ENCODE measurements around the gene ABCA8.
"Not testable (repeated sequence)": the region's sequence is repeated elsewhere in the genome, so short reads cannot be mapped to it uniquely, and the experiment has no call there.

ABCA8 gene

DNA sequence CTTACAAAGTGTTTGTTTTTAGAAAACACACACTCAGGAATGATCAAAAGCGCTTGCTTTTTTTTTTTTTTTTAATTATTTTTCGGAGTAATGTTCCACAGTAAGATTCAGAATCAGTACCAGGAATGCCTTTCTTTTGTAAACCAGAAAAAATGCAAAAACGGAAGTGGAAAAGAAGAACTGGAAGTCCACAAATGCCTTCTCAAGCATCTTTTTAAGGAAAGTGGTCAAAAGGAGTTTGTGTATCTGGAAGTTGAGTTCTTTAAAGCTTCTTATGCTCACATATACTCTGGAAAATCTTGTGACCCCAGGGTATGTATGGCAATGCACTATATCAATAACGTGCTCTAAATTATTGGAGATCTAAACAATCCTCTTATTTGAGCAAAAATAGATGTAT is 126.0 kb downstream of the ABCA8 start:
- no peak for DNase-seq (ENCODE audit: low spot score)

DNA sequence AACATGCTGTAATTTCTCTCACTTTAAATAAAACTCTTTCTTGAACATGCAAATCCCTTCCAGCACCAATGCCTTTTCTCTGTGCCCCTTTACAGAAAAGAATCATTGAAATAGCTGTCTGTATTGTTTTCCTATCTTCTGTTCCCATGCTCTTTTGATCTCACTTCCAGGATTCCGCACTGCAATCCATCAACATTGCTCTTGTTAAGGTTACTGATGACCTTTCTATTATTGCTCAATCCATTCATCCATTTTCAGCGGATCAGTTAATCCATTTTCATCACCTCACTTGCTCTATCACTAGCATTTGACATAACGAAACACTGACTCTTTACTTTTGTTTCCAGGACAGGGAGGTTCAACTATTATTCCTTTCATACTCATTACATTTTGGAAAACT is 130.5 kb downstream of the ABCA8 start:
- no peak for DNase-seq (ENCODE audit: low spot score)

DNA sequence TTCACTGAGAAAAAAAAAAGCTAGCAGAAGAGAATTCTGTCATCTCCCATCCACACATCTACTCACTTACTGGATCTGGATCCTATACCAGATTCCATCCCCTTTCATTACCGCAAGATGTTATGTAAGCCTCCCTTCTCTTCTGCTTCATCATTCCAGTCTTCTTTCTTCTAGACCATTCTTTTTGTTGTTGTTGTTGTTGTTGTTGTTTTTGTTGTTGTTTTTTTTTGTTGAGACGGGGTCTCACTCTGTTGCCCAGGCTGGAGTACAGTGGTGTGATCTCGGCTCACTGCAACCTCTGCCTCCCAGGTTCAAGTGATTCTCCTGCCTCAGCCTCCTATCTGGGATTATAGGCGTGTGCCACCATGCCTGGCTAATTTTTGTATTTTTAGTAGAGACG is 131.0 kb downstream of the ABCA8 start:
- not testable (repeated sequence) for DNase-seq (ENCODE audit: low spot score)

DNA sequence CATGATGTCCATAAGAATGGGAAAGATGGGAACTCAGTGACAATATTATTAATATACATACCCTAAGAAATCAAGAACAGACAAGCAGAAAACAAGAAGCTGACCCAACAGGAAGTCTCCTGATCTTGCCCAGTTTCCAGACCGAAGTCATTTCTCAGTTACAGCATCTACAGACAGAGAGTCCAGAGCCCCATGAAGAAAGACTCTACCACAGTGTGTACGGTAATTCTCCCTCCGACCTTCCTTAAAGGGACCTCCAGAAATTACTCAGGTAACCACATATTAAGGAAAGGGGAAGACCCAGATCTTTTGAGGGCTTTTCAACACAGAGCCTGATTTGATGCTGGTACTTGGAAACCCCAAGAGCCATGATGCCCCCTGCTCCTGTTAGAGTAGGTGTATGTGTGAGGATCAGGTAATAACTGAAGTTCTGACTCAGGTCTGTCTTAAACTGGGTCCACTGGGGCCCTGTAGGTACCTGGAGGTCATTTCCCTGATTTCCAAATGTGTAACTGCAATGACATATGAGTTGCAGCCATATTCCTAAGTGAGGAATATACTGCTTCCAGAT is 132.4 kb downstream of the ABCA8 start:
- no peak for DNase-seq (ENCODE audit: low spot score)

DNA sequence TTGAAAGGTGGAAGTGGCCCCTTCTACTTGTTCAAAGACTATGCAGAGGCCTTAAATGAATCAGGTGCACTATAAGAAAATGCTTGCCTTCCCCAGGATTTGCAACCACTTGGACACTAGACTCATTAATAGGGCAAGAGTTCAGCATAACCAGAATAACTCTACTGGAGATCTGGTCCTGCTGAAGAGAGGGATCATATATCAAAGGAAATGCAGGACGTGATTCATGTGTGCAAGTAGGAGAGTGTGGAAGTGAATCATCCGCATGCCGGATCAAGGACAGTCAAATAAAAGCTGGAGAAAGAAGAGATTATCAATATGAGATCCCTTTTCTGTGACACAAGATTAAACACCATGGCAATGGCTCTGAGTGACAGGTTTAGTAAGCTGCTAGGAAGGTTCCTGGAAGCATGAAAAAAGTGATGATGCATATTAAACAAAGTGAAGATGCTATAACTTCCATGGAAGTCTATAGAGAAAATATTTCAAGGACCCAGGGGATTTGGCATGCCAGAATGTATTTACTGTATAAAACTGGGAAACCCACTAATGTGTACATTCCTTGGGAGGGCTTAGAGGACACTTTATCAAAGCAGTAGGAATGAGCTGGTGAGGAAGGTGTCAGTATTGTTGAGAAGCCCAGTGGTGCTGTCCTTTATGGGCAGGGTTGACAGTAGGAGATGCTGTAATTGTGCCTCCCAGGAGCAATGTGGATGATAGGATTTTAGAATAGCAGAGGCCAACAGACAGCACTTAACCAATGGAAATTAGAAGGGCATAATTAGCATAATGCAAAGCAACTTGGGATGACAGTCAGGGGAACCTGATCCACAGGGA is 133.1 kb downstream of the ABCA8 start:
- DNase-seq (ENCODE audit: low spot score): no peak

DNA sequence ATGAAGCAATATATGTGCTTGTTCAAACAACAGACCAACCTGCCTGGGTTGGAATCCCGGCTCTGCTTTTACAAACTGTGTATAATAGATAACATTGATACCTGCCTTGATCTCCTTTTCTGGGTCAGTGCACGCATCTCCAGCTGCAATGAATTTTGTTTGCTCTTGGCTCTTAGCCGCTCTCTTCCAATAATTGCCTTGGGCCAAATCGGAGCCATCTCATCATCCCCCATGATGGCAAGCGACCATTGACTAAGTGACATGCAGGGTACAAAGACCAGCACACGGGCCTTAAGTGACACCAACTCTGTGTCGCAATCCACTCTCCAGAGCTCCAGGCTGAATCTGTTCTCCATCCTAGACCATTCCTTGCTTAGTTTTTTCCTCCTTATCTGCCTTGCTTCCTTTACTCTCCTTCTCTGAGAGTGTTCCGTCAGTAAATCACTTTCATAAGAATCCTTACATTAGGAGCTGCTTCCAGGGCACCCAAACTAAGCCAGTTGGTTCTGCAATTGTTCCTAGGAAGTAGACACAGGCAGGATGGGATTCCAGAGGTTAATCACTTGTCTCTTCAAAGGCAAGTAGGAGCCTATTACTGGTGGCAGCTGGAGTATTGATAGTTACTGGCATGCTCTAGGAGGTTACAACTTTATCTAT is 134.2 kb downstream of the ABCA8 start:
- no peak for DNase-seq (ENCODE audit: low spot score)

DNA sequence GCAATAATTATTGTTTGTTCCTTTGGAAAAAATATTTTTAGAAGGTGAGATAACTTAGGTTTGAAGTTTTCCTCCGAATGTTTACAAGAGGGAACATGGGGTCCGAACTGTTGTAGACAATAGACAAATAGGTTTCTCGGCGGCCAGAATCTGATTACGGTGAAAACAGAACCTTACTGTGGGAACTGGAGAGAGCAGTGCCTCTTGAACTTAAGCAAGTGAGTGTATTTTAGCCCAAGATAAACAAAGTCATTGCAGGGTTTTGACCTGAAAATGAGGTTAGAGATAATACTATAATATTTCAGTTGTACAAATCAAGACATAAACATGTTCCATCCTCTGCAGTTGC is 134.7 kb downstream of the ABCA8 start:
- DNase-seq (ENCODE audit: low spot score): no peak

DNA sequence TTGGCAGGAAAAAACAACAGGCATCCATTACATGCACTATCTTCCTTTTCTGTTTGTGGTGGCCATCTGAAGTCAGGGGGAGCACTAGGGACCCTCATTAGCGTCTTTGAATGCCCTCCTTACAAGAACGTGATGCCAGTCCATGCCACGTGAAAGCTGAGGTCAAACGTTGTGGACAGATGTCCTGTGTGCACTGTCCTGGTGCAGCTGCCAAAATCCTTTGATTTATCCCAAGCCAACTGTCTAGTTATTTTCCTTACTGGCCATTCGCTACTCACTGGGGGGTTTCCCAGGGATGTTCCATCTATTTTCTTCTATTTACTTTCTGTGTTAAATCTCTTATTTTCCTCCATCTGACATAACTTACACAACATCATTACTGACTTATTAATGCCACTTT is 135.7 kb downstream of the ABCA8 start:
- no peak for DNase-seq (ENCODE audit: low spot score)

Data from NAMALWA (cell line).